Motor neuron (in vitro differentiated cells): ENCODE results near the gene PTAFR. TPM values are rescaled to one million over a fixed set of nuclear protein-coding genes. Genes with fewer than 3 reads are reported as not detected.
A peak's percentile ranks its signal among the peaks of the same experiment; 100 is the strongest.

Experiments
- ATAC-seq, 8 experiments: fragments of 200-7000 bp; cut with Tn5 transposase; replicated peaks in 6 of 8; 2 replicates each; pipeline ENCODE4 v1.8.0; 2021; ENCODE audit warnings: mild to moderate bottlenecking in 8 of 8, moderate library complexity in 8 of 8
- H3K27ac ChIP-seq, 2 donors: fragments of 250-450 bp; sonication (Bioruptor Pico); 2 replicates each; pipeline ENCODE4 v1.9.0; 2021; ENCODE audit warnings: antibody characterized with exemption in 2 of 2, mild to moderate bottlenecking in 2 of 2, moderate library complexity in 1 of 2
- H3K4me1 ChIP-seq, 2 donors: fragments of 250-450 bp; sonication (Bioruptor Pico); replicated peaks in 1 of 2; 2 replicates each; pipeline ENCODE4 v1.6.1; 2021; ENCODE audit warnings: antibody characterized with exemption in 2 of 2, mild to moderate bottlenecking in 2 of 2, moderate library complexity in 1 of 2
- H3K4me3 ChIP-seq, 5 donors: fragments of 250-450 bp; sonication (Bioruptor Pico); 2 replicates each; pipeline ENCODE4 v1.9.0; 2021; ENCODE audit warnings: antibody characterized with exemption in 5 of 5, mild to moderate bottlenecking in 5 of 5, moderate library complexity in 4 of 5
- WGBS, 10 experiments: fragments of 450-650 bp; shearing (Covaris generic); methylation state at CpG; one replicate each; pipeline ENCODE4 v1.0.0; 2022; 5-methylcytosine and 5-hydroxymethylcytosine counted together
- in situ Hi-C, 9 experiments: fragments of 400-800 bp; cut with MboI; loops; one replicate each; pipeline ENCODE4 v1.15.0; 2021; ENCODE audit warnings: low sequenced_read_pairs in 9 of 9, low pct_unique_long_range_greater_than_20kb in 2 of 9; ENCODE audit not compliant: unreplicated experiment in 9 of 9
- total RNA-seq, 8 experiments: library from RNA; unstranded; fragments of 300-600 nt; gene quantifications; 2 replicates each; pipeline versions ENCODE4 v1.2.3 to v1.2.4, GENCODE V29; 2022

Gene PTAFR
- total RNA-seq, 8 experiments from 2014 or later = 0.16 to 0.76 (median 0.28) TPM; not detected in 1

GRCh38 chr1:28134651-28135207 lies 41.8 kb downstream of the PTAFR start:
- WGBS, 10 experiments = 25 to 100% (median 89%) methylated on average over 1 to 2 of the region's 2 CpGs; no CpG with 5 or more reads in 1 of the 10 experiments
- Histone ChIP-seq H3K4me3 (no peak overlapping the region), H3K4me1 (peaks cover 0 to 4% of the 10 kb centered on the region in 2 donors), H3K27ac (no peak overlapping the region)
- in situ Hi-C loops = no loop called here
- no peak for ATAC-seq

GRCh38 chr1:28132171-28133167 lies 44.0 kb downstream of the PTAFR start:
- Histone ChIP-seq H3K27ac (no peak overlapping the region), H3K4me1 (peaks cover 0 to 4% of the 10 kb centered on the region in 2 donors), H3K4me3 (no peak overlapping the region)
- ATAC-seq = no peak
- 17 to 88% (median 73%) methylated on average over 2 to 11 of the region's 11 CpGs for WGBS, 10 experiments
- in situ Hi-C loops = no loop called here

DNA sequence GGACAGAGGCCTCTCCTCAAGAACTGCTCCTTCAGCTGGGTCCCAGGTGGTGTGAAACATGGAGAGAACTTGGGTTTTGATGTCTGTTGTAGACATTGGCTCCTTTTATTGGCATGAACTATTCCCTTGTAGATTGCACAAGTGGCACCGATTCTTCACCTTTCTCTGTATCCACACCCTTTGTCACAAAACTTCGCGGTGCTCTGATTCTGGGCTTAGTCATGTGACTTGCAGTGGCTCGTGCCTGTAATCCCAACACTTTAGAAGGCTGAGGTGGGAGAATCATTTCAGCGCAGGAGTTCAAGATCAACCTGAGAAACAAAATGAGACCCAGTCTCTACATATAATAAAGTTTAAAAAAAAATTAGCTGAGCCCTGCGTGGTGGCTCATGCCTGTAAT lies 45.6 kb downstream of the PTAFR start:
- no peak overlapping the region for H3K4me3 ChIP-seq
- no peak for ATAC-seq
- 73 to 92% (median 82%) methylated on average over 2 to 6 of the region's 6 CpGs; no CpG with 5 or more reads in 5 of the 10 experiments for WGBS, 10 experiments
- in situ Hi-C loops = no loop called here
- H3K4me1 ChIP-seq = peaks cover 0 to 4% of the 10 kb centered on the region in 2 donors
- H3K27ac ChIP-seq = no peak overlapping the region

DNA sequence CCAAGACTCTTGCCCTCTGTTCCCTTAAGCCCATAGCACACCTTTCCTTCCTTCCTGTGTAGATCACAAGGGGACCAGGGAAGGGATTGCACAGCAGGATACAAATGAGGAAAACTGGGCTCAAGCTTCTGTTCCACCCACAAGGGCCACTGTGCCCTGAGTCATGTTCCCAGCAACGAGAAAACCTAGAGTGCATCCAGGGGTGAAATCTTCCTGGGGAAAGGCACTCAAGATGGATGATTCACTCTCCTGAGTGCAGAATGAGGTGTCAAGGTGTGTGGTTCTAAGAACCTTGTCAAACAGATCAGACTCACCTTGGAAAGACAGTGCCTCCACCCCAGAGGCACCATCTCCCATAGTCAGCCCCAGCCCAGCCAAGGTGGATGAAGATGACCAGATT lies 47.3 kb downstream of the PTAFR start:
- Histone ChIP-seq H3K27ac (no peak overlapping the region), H3K4me3 (no peak overlapping the region), H3K4me1 (peaks cover 0 to 4% of the 10 kb centered on the region in 2 donors)
- in situ Hi-C loops = no loop called here
- WGBS, 10 experiments = 0 to 71% (median 50%) methylated on average over 1 of the region's 1 CpG; no CpG with 5 or more reads in 7 of the 10 experiments
- ATAC-seq = no peak

DNA sequence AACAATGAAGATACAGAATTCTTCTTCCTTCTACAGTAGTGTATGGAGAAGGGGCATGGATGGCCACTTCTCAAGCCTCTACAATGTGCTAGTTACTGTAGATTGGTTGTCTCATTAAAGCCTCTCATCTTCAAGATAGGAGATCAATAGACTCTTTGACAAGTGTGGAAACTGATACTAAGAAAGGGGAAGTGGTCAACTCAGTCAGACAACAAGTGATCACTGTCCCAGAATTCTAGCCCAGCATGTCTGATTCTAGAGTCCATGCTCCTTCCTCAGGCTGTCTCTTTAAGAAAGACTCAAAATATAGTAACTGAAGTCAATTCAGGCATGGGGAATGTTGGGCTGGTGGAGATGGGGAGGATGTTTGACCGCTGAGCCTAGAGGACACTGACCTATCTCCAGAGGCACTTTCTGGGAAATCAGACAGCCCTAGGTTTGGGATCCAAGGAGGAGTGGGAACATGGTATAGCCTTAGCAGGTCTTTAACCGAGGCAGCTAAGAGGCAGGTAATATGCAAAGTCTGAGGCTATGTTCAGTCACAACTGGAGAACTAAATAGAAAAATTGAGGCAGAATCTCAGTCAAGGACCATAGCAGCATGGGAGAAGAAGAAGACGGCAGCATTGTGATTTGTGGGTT lies 48.8 kb downstream of the PTAFR start:
- 60 to 100% (median 75%) methylated on average over 1 to 3 of the region's 3 CpGs; no CpG with 5 or more reads in 2 of the 10 experiments for WGBS, 10 experiments
- H3K27ac ChIP-seq = no peak overlapping the region
- in situ Hi-C loops = no loop called here
- H3K4me1 ChIP-seq = peaks cover 0 to 4% of the 10 kb centered on the region in 2 donors
- no peak overlapping the region for H3K4me3 ChIP-seq
- ATAC-seq = no peak

DNA sequence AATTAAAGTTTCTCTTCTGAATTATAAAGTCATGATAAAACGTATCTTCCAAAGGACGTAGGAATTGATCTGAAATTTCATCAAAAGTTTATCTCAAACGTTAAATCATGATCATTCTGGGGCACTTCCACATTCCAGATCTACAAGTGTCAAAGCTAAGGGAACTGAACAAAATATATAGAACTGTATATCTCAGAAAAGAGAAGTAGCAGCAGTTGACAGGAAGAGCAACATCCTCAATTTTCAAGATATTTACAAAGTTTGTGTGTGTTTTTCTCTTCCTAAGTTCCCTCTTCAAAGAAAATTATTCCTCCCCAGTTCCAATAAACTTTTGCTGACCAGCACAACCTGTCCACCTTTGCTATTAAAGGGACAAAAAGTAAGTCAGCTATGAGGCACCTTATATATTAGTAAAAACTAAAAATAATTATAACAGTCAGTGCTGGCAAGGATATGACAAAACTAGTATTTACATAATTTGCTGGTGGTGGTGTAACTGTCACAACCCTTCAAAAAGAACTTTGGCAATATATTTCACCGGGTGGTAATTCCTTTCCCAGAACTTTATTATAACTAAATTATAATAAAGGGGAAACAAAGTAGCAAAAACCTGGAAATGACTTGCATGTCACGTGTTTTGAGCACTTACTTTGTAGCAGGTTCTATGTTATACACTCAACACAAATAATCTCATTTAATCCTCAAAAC lies 49.6 kb downstream of the PTAFR start:
- WGBS, 10 experiments = 26 to 74% (median 57%) methylated on average over 2 to 5 of the region's 5 CpGs
- Histone ChIP-seq H3K27ac (no peak overlapping the region), H3K4me1 (no peaks in the 10 kb centered on the region), H3K4me3 (no peak overlapping the region)
- no peak for ATAC-seq
- in situ Hi-C loops = no loop called here

DNA sequence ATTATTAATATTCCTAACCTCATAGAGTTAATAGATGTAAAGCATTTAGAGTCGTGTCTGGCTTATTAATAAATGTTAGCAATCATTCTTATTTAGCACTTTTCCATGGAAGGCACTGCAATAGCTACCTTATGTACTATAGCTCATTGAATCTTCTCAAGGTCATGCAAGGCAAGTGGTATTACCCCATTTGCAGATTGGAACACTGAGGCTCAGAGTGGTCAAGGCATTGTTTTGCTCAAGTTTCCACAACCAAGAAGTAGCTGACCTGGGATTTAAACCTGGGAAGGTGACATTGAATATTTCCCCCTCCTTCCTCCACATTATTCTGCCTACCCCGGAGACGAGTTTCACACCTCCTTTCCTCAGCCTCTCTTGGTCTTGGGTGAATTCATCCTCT lies 50.3 kb downstream of the PTAFR start:
- in situ Hi-C loops = no loop called here
- Histone ChIP-seq H3K4me3 (no peak overlapping the region), H3K4me1 (no peaks in the 10 kb centered on the region), H3K27ac (no peak overlapping the region)
- WGBS, 10 experiments = 0 to 91% (median 62%) methylated on average over 1 to 3 of the region's 3 CpGs; no CpG with 5 or more reads in 2 of the 10 experiments
- ATAC-seq = no peak

- WGBS, 10 experiments = 0 to 100% (median 72%) methylated on average over 1 to 4 of the region's 4 CpGs; no CpG with 5 or more reads in 1 of the 10 experiments
- ATAC-seq = peak in 1 of 8 experiments; percentile 23
- no peak overlapping the region for H3K4me3 ChIP-seq
These were observed 53.0 kb downstream of the PTAFR start for GRCh38 chr1:28123461-28123961.

GRCh38 chr1:28122183-28122582 lies 54.3 kb downstream of the PTAFR start:
- in situ Hi-C loops = no loop called here
- Histone ChIP-seq H3K4me3 (no peak overlapping the region), H3K27ac (no peak overlapping the region), H3K4me1 (no peaks in the 10 kb centered on the region)
- ATAC-seq = peak in 3 of 8 experiments; percentile 19 to 84 (median 43)
- 23 to 100% (median 88%) methylated on average over 1 to 3 of the region's 3 CpGs; no CpG with 5 or more reads in 2 of the 10 experiments for WGBS, 10 experiments

More at GRCh38 chr1:28123461-28123961, 53.0 kb downstream of the PTAFR start:
- in situ Hi-C loops = no loop called here
- H3K27ac ChIP-seq = no peak overlapping the region
- H3K4me1 ChIP-seq = no peaks in the 10 kb centered on the region

DNA sequence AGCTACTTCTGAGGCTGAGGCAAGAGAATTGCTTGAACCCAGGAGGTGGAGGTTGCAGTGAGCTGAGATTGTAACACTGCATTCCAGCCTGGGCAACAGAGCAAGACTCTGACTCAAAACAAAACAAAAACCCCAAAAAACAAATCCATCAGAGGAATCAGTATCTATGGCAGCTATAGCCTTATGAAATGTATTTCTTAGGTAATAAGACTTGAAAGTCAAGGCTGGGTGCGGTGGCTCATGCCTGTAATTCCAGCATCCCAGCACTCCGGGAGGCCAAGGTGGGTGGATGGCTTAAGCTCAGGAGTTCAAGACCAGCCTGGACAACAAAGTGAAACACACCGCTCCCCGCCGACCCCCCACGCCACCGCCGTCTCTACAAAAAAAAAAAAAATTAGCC lies 56.9 kb downstream of the PTAFR start:
- H3K27ac ChIP-seq = no peak overlapping the region
- 80 to 94% (median 89%) methylated on average over 1 to 8 of the region's 8 CpGs; no CpG with 5 or more reads in 3 of the 10 experiments for WGBS, 10 experiments
- in situ Hi-C loops = no loop called here
- no peak for ATAC-seq
- H3K4me1 ChIP-seq = no peaks in the 10 kb centered on the region
- no peak overlapping the region for H3K4me3 ChIP-seq

GRCh38 chr1:28118640-28119307 lies 57.7 kb downstream of the PTAFR start:
- WGBS, 10 experiments = 48 to 92% (median 80%) methylated on average over 2 to 5 of the region's 5 CpGs
- ATAC-seq = no peak
- in situ Hi-C loops = no loop called here

DNA sequence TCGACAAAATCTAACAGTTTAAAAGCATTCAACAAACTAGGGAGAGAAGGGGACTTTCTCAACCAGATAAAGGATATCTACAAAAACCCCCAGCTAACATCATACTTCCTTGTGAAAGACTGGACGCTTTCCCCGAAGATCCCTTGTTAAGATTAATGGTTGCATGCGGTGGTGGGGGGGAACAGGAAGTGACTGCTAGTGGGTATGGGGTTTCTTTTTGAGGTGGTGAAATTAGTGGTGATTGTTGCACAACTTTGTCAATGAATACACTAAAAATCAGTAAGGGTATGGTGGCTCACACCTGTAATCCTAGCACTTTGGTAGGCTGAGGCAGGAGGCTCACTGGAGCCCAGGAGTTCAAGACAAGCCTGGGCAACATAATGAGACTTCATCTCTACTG lies 61.2 kb downstream of the PTAFR start:
- Histone ChIP-seq H3K4me1 (no peaks in the 10 kb centered on the region), H3K27ac (no peak overlapping the region), H3K4me3 (no peak overlapping the region)
- in situ Hi-C loops = no loop called here
- no peak for ATAC-seq
- 66 to 100% (median 84%) methylated on average over 1 to 4 of the region's 4 CpGs for WGBS, 10 experiments

More at GRCh38 chr1:28118640-28119307, 57.7 kb downstream of the PTAFR start:
- H3K4me1 ChIP-seq = no peaks in the 10 kb centered on the region
- no peak overlapping the region for H3K4me3 ChIP-seq
- no peak overlapping the region for H3K27ac ChIP-seq
